Kidney (tissue), 14 donors: ENCODE measurements around the gene RBM22. TPM values are rescaled to one million over a fixed set of nuclear protein-coding genes. Genes with fewer than 3 reads are reported as not detected.

Experiments used
- DNase-seq, 5 donors: peaks; one replicate each; pipeline ENCODE4 v3.0.0-alpha.2; 2013 to 2020
- FAIRE-seq: peaks from 2 replicates; lab custom pipeline; 2012; peaks lifted over from hg19 to GRCh38; lab: Jason Lieb, UNC
- H3K27ac ChIP-seq, 2 donors: one replicate each; pipeline ENCODE4 v1.7.0; 2013; ENCODE audit warnings: low read depth in 2 of 2, low read length in 2 of 2, inconsistent platforms in 1 of 2
- H3K27me3 ChIP-seq: one replicate; pipeline ENCODE4 v1.7.1; 2013; ENCODE audit warnings: low read length, inconsistent platforms; ENCODE audit not compliant: control insufficient read depth, insufficient read depth
- H3K36me3 ChIP-seq, 3 donors: one replicate each; pipeline versions ENCODE4 v1.7.0 to v1.7.1; 2013; ENCODE audit warnings: low read length in 3 of 3, control low read depth in 1 of 3, inconsistent platforms in 1 of 3; ENCODE audit not compliant: insufficient read depth in 3 of 3, control insufficient read depth in 2 of 3
- H3K4me1 ChIP-seq, 3 donors: one replicate each; pipeline versions ENCODE4 v1.7.0 to v1.7.1; 2013; ENCODE audit warnings: low read length in 3 of 3, inconsistent platforms in 1 of 3, low read depth in 1 of 3; ENCODE audit not compliant: control insufficient read depth in 2 of 3, insufficient read depth in 2 of 3
- H3K4me3 ChIP-seq, 3 donors: one replicate each; pipeline versions ENCODE4 v1.7.0 to v1.8.1; 2013; ENCODE audit warnings: low read length in 3 of 3, control low read depth in 1 of 3, inconsistent platforms in 1 of 3
- H3K9ac ChIP-seq, 3 donors: one replicate each; pipeline versions ENCODE4 v1.7.0 to v1.7.1; 2013; ENCODE audit warnings: low read length in 3 of 3, control low read depth in 1 of 3, inconsistent platforms in 1 of 3
- H3K9me3 ChIP-seq, 3 donors: one replicate each; pipeline versions ENCODE4 v1.7.0 to v1.7.1; 2013; ENCODE audit warnings: low read length in 3 of 3, control low read depth in 1 of 3, inconsistent platforms in 1 of 3; ENCODE audit not compliant: control insufficient read depth in 2 of 3, insufficient read depth in 1 of 3
- CTCF ChIP-seq: IDR thresholded peaks from 3 replicates; pipeline ENCODE4 v1.5.1; 2012; ENCODE audit warnings: mild to moderate bottlenecking, moderate library complexity, borderline replicate concordance; ENCODE audit not compliant: insufficient read depth; ENCODE audit errors: extremely low read depth
- intact Hi-C: fragments of 100-400 bp; cut with DNase I; formaldehyde crosslinking; loops from one replicate; pipeline ENCODE4 v1.11.1; 2022
- polyA plus RNA-seq: library from polyadenylated mRNA; stranded (reverse); fragments of 350-450 nt; fragmentation: Illumina TruSeq; extraction: RNeasy Lipid Tissue Mini Kit (QIAGEN cat#74804); gene quantifications from one replicate; pipeline ENCODE4 v1.2.3, GENCODE V29; 2014; ENCODE audit warnings: low read depth, low replicate concordance; ENCODE audit not compliant: insufficient read depth
- total RNA-seq: library from RNA; stranded (reverse); fragmentation: NEBNext Ultra II Directional; extraction: Animal tissue kit (Norgen Biotek cat#: 25700); gene quantifications from one replicate; pipeline ENCODE4 v1.2.1, GENCODE V29; 2021
- donor health status: control.
- donor health status: control.
- donor health status: control.
- donor health status: control.
- donor health status: control.
- donor health status: DM: yes; HTN: yes; CAD: no.
- donor health status: Normal renal cell carcinoma (clear cell type).

Gene RBM22
- total and polyA plus RNA-seq, 2 donors from 2014 or later = 30.0 to 44.2 TPM

GRCh38 chr5:150658121-150658520 is 42.7 kb downstream of the RBM22 start:
- Histone ChIP-seq H3K9ac (no peak overlapping the region), H3K27ac (no peak overlapping the region), H3K36me3 (no peaks in the 10 kb centered on the region), H3K27me3 (no peaks in the 10 kb centered on the region), H3K4me3 (no peak overlapping the region), H3K4me1 (peaks cover 0 to 10% (median 5%) of the 10 kb centered on the region in 3 donors), H3K9me3 (no peaks in the 10 kb centered on the region)
- FAIRE-seq = no peak
- DNase-seq = peak in 1 of 5 donors; percentile 30
- intact Hi-C loops = loop anchor here (5.0 to 10.0 kb wide), 2 partner anchors 73 to 96 kb away; no protein-coding TSS in a partner anchor
- no peak for TF ChIP-seq CTCF

- intact Hi-C loops = loop anchor here (5.0 to 10.0 kb wide), 2 partner anchors 72 to 94 kb away; no protein-coding TSS in a partner anchor
- Histone ChIP-seq H3K27ac (no peak overlapping the region), H3K4me3 (peak overlapping the region in 2 of 3 donors; percentile 34 to 49), H3K9me3 (no peaks in the 10 kb centered on the region), H3K36me3 (peaks cover 0 to 4% (median 0%) of the 10 kb centered on the region in 3 donors), H3K9ac (peak overlapping the region in 1 of 3 donors; percentile 26), H3K27me3 (no peaks in the 10 kb centered on the region), H3K4me1 (peaks cover 0 to 14% (median 5%) of the 10 kb centered on the region in 3 donors)
- peak; percentile 75 for TF ChIP-seq CTCF
- DNase-seq = peak; percentile 86 to 94 (median 93)
- FAIRE-seq = no peak
These were observed 44.4 kb downstream of the RBM22 start for GRCh38 chr5:150656191-150657132.

- peaks cover 0 to 12% (median 5%) of the 10 kb centered on the region in 3 donors for H3K4me1 ChIP-seq
- H3K27ac ChIP-seq = peak overlapping the region in 1 of 2 donors; percentile 43
- FAIRE-seq = no peak
- no peaks in the 10 kb centered on the region for H3K27me3 ChIP-seq
- intact Hi-C loops = loop anchor here (5.0 to 10.0 kb wide), 2 partner anchors 70 to 93 kb away; no protein-coding TSS in a partner anchor
- peaks cover 0 to 5% (median 4%) of the 10 kb centered on the region in 3 donors for H3K36me3 ChIP-seq
- H3K9ac ChIP-seq = no peak overlapping the region
- DNase-seq = peak in 1 of 5 donors; percentile 40
- TF ChIP-seq CTCF = no peak
- H3K9me3 ChIP-seq = no peaks in the 10 kb centered on the region
- no peak overlapping the region for H3K4me3 ChIP-seq
These were observed 45.6 kb downstream of the RBM22 start for GRCh38 chr5:150655221-150655620.
